ENCODE data around the gene GREM1.

The GREM1 gene

DNA sequence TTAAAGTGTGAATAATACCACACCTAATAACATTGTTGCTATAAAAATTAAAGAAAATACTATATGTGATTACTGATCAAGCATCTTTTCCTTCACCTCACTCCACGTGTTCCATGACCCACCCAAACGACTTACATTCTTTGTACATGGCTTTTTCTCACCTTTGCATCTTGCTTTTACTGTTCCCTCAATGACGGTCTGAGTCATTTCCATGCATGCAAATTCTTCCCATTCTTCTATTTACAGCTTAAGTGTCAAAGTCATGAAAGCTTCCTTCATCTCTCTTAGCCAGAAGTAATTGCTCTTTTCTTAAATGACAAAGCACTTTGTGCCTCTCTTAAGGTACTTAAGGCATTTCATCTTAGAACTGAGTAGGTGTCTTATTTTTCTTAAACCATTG lies 64.0 kb downstream of the GREM1 start:
- no peak for DNase-seq (ENCODE audit: low read depth)

GRCh38 chr15:32784581-32784980 lies 66.8 kb downstream of the GREM1 start:
- DNase-seq (ENCODE audit: low read depth): no peak

DNA sequence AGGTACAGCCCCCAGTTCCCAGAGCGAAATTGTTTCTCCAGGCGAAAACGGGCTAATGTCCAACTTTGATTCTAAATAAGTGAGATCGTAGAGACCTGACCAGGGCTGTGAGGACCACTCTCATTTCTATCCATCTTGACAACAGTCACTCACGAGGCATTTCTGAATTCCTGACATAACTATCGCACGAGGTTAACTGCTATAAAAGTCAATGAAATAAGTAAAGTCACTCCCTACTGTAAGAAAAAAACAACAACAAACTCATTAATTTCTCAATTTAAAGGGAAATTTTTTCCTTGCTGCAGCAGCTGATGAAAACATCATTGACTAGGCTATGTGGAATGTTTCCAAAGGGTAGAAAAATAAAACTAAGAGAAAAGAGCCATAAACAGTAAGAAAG lies 69.1 kb downstream of the GREM1 start:
- DNase-seq (ENCODE audit: low read depth): no peak

- no peak for DNase-seq (ENCODE audit: low read depth)
Observed at GRCh38 chr15:32787949-32788348, 70.1 kb downstream of the GREM1 start.

DNA sequence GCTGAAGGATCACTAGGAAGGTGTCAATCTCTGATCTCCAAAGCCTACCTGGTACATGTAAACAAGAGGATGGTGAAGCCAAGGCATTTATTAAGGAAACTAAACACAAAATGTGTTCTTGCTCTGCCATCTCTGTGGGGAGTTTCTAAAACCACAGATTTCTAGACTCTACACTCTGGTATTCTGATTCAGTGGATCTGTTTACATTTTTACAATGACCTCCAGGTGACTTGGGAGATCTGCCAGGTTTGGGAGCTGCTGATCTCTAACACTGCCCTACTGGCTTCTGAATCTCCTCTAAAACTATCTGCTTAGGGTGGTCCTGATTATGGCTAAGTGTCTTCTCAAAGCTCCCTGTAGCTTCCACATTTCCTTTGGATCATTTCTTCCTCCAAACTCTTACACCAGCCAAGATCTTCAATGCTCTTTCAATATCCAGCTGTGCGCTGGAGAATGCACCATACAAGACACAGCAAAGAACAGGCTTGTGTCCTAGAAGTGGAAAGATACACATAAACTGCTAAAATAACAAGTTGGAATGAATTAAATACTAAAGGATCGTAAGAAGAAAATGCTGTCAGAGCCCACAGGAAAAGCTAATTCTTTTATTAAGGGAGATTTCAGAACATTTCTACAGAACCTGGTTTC lies 72.7 kb downstream of the GREM1 start:
- DNase-seq (ENCODE audit: low read depth): no peak

DNA sequence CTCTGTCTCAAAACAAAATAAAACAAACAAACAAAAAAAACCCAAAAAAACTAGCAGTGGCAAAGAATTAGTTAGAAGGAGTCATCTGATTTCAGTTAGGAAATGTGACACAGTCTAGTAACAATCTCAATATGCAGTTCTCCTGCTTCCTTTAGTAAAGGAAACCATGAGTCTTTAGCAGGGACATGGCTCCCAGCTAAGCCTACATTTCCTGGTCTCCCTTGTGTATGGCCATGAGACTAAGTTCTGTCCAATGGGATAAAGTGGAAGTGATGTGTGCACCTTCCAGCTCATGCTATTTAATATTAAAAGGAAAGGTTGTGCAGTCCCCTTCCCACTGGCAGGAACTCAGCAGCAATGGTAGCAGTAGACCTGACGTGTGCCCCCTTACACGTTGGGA lies 74.6 kb downstream of the GREM1 start:
- no peak for DNase-seq (ENCODE audit: low read depth)
